Fibroblast of pulmonary artery (primary cell): Measurements from ENCODE around the gene COL11A2.

Experiments
- DNase-seq: peaks from one replicate; pipeline ENCODE4 v3.0.0-alpha.2; 2010; ENCODE audit warnings: low read depth
- H3K4me3 ChIP-seq: replicated peaks from 2 replicates; pipeline ENCODE4 v1.5.1; 2011; ENCODE audit warnings: low read depth, mild to moderate bottlenecking, control low read depth, low read length, moderate library complexity
- TF ChIP-seq, protein P1 (sequence below): IDR thresholded peaks from 2 replicates; pipeline ENCODE4 v1.5.1; 2011; ENCODE audit warnings: mild to moderate bottlenecking, control low read depth, low read length, inconsistent platforms; ENCODE audit errors: missing control alignments

The COL11A2 gene

DNA sequence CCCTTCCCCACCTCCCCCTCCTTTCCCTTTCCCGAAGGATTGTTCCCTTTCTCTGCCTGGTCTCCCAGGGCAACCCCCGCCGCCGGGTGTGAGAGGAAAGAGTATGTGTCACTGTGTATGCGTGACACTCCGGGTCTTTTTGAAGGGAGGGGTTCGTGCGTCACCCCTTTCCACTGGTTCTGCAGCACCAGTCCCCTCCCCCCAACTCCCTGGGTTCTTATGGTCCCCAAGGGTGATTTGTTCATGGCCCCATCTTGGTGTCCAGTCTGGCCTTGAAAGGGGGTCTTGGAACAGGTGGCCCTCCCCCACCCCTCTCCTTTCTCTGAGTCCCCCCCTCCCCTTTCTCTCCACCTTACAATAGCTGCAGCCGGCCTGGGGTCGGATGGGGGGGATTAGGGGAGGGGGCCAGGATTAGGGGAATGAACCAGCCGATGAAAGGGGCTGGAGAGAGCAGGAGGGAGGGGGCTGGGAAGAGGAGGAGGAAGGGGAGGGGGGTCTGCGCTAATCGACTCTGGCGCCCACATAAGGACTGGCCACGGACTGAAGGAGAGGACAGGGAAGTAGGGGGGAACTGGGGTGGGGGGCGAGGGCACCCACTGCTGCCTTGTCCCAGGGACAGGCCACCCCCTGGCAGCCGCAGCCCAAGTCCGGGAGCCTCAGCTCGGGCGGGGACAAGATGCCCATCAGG lies 14.7 kb upstream of the COL11A2 start:
- TF ChIP-seq, protein P1, sequence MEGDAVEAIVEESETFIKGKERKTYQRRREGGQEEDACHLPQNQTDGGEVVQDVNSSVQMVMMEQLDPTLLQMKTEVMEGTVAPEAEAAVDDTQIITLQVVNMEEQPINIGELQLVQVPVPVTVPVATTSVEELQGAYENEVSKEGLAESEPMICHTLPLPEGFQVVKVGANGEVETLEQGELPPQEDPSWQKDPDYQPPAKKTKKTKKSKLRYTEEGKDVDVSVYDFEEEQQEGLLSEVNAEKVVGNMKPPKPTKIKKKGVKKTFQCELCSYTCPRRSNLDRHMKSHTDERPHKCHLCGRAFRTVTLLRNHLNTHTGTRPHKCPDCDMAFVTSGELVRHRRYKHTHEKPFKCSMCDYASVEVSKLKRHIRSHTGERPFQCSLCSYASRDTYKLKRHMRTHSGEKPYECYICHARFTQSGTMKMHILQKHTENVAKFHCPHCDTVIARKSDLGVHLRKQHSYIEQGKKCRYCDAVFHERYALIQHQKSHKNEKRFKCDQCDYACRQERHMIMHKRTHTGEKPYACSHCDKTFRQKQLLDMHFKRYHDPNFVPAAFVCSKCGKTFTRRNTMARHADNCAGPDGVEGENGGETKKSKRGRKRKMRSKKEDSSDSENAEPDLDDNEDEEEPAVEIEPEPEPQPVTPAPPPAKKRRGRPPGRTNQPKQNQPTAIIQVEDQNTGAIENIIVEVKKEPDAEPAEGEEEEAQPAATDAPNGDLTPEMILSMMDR: no peak
- DNase-seq: peak; percentile 25
- peak overlapping the region; percentile 89 for H3K4me3 ChIP-seq

DNA sequence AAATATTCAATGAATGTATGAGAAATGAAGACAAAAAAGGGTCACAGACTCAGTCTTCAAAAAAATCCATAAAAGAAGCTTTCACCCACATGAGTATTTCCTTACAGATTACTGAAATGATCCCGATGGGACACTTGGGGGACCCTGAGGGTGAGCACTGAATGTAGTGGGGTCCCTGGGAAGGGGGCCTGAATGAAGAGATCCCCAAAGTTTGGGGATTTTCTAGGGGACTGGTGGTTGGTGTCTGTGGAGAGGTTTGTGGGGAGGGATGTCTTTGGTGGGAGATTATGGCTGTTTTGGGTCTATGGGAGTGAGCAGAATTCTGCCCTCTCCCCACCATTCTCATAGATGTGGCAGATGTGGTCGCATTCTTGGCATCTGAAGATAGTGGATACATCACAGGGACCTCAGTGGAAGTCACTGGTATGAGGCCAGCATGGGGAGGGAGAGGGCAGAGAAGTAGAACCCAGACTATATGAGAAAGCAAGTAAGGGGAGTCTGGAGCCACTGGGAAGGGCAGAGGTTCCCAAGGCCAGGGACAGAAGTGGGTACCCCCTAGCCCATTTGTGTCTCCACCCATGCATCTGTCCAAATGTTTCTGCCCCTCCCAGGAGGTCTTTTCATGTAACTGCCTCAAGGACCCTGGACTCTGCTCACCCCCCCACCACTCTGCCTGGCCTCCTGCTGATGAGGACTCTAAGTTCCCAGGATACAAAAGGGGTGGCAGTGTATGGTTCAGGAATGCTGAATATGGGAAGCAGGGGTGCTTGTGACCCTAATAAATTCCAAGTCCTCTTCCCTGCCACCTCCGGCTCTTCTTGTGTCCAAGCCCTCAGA lies 14.0 kb upstream of the COL11A2 start:
- H3K4me3 ChIP-seq: no peak overlapping the region
- DNase-seq: no peak
- TF ChIP-seq, protein P1: no peak

DNA sequence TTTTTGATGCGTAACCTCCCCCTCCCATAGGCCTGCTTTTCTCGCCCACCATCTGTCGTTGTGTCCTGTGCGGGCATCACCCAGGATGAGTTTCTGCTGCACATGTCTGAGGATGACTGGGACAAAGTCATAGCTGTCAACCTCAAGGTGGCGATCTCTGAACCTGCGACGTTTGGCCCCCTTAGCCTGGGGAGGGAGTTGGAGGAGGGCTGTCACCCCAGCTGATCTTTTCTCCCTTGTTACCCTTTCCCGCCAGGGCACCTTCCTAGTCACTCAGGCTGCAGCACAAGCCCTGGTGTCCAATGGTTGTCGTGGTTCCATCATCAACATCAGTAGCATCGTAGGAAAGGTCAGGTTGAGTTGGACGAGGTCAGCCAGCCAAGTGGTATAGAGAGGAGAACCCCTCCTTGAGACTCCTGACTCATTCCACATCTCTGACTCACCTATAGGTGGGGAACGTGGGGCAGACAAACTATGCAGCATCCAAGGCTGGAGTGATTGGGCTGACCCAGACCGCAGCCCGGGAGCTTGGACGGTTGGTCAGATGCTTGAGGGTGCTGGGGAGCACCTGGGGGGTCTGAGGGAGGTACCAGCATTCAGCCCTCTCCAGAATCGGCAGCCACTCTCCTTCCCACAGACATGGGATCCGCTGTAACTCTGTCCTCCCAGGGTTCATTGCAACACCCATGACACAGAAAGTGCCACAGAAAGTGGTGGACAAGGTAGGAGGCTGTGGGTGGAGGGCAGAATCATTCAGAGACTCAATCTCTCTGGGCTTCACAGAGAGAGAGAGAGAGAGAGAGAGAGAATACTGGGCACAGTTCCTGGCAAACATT lies 13.1 kb upstream of the COL11A2 start:
- TF ChIP-seq, protein P1: peak; percentile 1
- no peak for DNase-seq
- peak overlapping the region; percentile 75 for H3K4me3 ChIP-seq

DNA sequence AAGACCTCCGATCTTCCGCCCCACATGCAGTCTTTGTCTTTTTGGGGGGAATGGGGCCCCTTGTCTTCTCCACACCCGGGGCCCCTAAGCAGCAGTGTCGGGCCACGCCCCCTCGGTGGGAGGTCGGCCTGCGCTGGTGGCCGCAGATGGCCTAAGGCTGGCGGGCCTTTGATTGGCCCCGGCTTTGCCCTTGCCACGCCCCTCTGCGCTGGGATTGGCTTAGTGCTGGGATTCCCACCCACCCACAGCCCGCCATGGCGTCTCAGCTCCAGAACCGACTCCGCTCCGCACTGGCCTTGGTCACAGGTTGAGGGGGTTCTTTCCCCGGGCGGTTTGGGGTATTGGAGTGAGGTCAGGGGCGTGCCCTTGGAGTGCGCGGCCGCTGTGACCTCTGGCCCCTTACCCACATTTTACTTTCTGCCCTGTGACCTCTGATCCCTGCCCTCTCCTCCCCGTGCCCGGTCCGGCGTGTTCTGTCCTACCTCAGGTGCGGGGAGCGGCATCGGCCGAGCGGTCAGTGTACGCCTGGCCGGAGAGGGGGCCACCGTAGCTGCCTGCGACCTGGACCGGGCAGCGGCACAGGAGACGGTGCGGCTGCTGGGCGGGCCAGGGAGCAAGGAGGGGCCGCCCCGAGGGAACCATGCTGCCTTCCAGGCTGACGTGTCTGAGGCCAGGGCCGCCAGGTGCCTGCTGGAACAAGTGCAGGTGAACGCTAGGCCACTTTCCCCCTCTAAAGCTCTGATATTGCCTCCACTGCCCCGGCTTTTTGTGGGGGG lies 12.3 kb upstream of the COL11A2 start, which contains the start of gene HSD17B8:
Gene HSD17B8 (plus strand): TSS at position 241 of the 776 bp plus-strand sequence. CDS start 14 bp downstream, at position 255.
- TF ChIP-seq, protein P1: no peak
- peak within 1 kb of the TSS; percentile 75 for H3K4me3 ChIP-seq
- DNase-seq: peak; percentile 88

DNA sequence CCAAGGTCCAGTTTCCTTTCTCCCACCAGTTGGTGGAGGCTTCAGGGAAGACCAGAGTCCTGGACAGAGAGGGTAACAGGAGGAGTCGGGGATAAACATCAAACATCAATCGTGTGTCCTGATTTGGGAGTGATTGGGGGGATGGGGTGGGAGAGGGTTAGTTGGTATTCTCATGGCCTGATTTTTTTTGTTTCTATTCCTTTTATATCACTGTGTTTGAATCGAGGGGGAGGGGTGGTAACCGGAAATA lies 11.8 kb upstream of the COL11A2 start:
- no peak for DNase-seq
- TF ChIP-seq, protein P1: no peak
- no peak overlapping the region for H3K4me3 ChIP-seq

DNA sequence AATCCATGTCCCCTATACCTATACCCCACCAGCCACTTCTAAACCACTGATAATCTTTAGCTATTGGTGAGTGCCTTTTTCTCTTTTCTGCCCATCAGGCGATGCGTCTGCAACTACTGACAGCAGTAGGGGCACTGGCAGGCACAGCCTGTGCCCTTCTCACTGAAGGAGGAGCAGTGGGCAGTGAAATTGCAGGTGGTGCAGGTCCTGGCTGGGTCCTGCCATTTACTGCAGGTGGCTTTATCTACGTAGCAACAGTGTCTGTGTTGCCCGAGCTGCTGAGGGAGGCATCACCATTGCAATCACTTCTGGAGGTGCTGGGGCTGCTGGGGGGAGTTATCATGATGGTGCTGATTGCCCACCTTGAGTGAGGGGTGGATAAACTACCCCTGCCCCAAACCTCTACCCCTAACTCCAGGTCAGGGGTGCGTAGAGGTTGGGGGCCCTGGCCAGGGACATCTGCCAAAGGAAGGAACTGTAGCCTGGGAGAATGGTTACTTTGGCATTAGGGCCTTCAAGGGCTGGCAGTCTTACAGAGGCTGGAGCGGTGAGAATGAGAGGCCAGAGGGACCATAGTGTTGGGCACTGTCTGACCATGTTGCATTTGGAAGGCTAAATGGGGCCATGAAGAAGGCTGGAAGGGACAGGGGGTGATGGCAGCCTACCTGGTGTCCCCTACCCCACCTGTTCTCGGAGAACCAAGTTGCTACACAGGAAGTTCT lies 11.3 kb upstream of the COL11A2 start:
- TF ChIP-seq, protein P1: no peak
- DNase-seq: no peak
- no peak overlapping the region for H3K4me3 ChIP-seq
